A673 (cell line): ENCODE measurements around the gene RNF26.

Experiments
- EZH2 ChIP-seq: fragments of 200-600 bp; sonication (generic); IDR thresholded peaks from 2 replicates; pipeline ENCODE4 v1.6.1; 2017; ENCODE audit warnings: borderline replicate concordance, low read depth, mild to moderate bottlenecking, mixed read lengths, antibody characterized with exemption, low read length; ENCODE audit not compliant: poor library complexity, severe bottlenecking
- TF ChIP-seq, protein P1 (sequence below): fragments of 300-800, 200-600 bp; sonication (generic); conservative IDR thresholded peaks from 2 replicates; pipeline ENCODE4 v1.5.1; 2017; ENCODE audit warnings: low read depth, mild to moderate bottlenecking, antibody characterized with exemption, low read length, moderate library complexity, mixed read lengths

DNA sequence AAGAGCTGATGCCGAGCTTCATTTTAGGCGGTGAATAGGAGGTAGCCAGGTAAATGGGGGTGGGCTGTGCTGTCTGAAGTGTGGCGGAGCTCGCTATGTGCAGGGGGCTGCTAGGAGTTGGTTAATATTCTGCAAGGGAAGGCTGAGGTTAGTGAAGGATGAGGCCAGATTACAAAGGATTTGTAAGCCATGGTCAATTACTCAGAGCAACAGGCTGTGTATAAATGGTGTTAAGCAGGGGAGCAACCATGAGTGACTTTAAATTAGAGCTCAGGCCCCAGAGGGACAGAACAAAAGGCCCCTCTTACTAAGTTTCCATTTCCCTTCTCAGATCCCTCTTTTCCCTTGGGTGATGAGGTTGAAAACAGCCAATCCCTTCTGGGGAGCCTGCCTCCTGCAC is 10.1 kb upstream of the RNF26 start:
- TF ChIP-seq, protein P1, sequence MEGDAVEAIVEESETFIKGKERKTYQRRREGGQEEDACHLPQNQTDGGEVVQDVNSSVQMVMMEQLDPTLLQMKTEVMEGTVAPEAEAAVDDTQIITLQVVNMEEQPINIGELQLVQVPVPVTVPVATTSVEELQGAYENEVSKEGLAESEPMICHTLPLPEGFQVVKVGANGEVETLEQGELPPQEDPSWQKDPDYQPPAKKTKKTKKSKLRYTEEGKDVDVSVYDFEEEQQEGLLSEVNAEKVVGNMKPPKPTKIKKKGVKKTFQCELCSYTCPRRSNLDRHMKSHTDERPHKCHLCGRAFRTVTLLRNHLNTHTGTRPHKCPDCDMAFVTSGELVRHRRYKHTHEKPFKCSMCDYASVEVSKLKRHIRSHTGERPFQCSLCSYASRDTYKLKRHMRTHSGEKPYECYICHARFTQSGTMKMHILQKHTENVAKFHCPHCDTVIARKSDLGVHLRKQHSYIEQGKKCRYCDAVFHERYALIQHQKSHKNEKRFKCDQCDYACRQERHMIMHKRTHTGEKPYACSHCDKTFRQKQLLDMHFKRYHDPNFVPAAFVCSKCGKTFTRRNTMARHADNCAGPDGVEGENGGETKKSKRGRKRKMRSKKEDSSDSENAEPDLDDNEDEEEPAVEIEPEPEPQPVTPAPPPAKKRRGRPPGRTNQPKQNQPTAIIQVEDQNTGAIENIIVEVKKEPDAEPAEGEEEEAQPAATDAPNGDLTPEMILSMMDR = no peak
- no peak for TF ChIP-seq EZH2
